Central memory CD4-positive, alpha-beta T cell (primary cell): ENCODE measurements around the gene HOXC11.

Source experiments
- DNase-seq: peaks from one replicate; pipeline ENCODE4 v3.0.0; 2022

Gene HOXC11

DNA sequence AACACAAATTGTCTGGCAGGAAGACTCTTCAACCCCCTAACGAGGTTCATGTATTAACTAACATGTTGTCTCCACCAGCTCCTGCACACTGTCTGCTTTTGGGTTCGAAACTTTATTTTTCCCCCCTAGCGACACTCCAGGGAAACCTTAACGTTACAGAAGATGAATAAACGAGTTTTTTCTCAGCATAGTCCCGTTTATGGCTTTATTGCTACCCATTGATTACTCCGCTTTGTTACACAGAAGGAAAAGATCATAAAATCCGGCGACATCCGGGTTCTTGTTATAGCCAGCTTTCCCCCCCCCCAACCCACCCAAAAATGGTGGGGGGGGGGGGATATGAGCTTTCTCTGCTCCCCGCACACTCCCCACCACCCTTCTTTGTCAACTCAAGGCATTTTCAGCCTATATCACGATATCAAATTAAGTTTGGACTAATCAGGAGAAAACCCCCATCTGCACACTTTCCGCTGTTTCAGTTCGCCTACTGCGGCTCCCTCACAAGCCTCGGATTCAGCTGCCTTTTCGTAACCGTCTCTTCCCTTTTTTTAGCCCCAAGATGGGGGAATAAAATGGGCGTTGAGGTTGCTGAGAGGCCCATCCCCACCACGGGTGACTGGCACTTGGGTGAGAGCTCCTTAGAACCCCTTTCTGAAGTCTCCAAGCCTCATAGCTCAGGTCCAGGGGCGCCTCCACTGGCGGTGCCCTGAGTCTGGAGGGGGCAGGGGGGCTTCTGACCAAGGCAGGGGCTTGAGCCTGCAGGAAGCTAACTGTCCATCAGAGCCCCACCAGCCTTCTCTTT is 53.9 kb downstream of the HOXC11 start:
- DNase-seq: no peak
